Panc1 (cell line): ENCODE results near the gene ADSL. TPM values are rescaled to one million over a fixed set of nuclear protein-coding genes. Genes with fewer than 3 reads are reported as not detected.

Experiments
- ATAC-seq: fragments of 200-7000 bp; cut with Tn5 transposase; 2 replicates; pipeline ENCODE4 v1.9.1; 2020; ENCODE audit warnings: mild to moderate bottlenecking, moderate library complexity
- BruUV-seq: library from RNA; stranded (reverse); fragments of 400-500 nt; replicated peaks from 2 replicates; lab custom pipeline; 2021; lab: Mats Ljungman, UMichigan
- CTCF ChIA-PET: fragments of 300-600 bp; sonication (Branson Sonifier 250); formaldehyde crosslinking; loops from one replicate; lab custom pipeline; 2022; ENCODE audit warnings: antibody characterized with exemption; lab: Charles Lee
- POLR2A ChIA-PET: fragments of 300-600 bp; sonication (Branson Sonifier 250); formaldehyde crosslinking; loops from one replicate; lab custom pipeline; 2022; ENCODE audit warnings: antibody characterized with exemption; lab: Charles Lee
- DNase-seq: peaks from one replicate; pipeline ENCODE4 v3.0.0-alpha.2; 2010; ENCODE audit warnings: low read depth, low spot score
- H3K27ac ChIP-seq: 2 replicates; pipeline ENCODE4 v1.5.1; 2011; ENCODE audit warnings: mild to moderate bottlenecking, low read length, inconsistent platforms
- H3K27me3 ChIP-seq: fragments of 200-500 bp; sonication (Bioruptor generic); 2 replicates; pipeline ENCODE4 v1.6.0; 2014; ENCODE audit warnings: low read length, inconsistent platforms; ENCODE audit not compliant: control insufficient read depth, insufficient read depth
- H3K36me3 ChIP-seq: fragments of 200-500 bp; sonication (Bioruptor generic); 2 replicates; pipeline ENCODE4 v1.5.1; 2014; ENCODE audit warnings: inconsistent platforms, mild to moderate bottlenecking, low read length, moderate library complexity; ENCODE audit not compliant: control insufficient read depth, insufficient read depth
- H3K4me1 ChIP-seq: 2 replicates; pipeline ENCODE4 v1.5.1; 2011; ENCODE audit warnings: inconsistent platforms, mild to moderate bottlenecking, low read length, moderate library complexity; ENCODE audit not compliant: control insufficient read depth, insufficient read depth
- H3K4me3 ChIP-seq, 2 experiments: 2 replicates each; pipeline ENCODE4 v1.5.1; 2011 to 2012; ENCODE audit warnings: low read depth in 2 of 2, low read length in 2 of 2, mild to moderate bottlenecking in 2 of 2, inconsistent platforms in 1 of 2, moderate library complexity in 1 of 2
- H3K9me3 ChIP-seq: fragments of 200-500 bp; sonication (Bioruptor generic); 2 replicates; pipeline ENCODE4 v1.5.1; 2014; ENCODE audit warnings: low read depth, mild to moderate bottlenecking, inconsistent platforms, low read length, moderate library complexity; ENCODE audit not compliant: control insufficient read depth, insufficient read depth
- CTCF ChIP-seq: fragments of 450-650 bp; IDR thresholded peaks from 2 replicates; pipeline ENCODE4 v1.5.1; 2017; ENCODE audit warnings: mild to moderate bottlenecking
- POLR2AphosphoS5 ChIP-seq: IDR thresholded peaks from 2 replicates; pipeline ENCODE4 v1.6.1; 2012; ENCODE audit warnings: mild to moderate bottlenecking, low read depth, low read length, moderate library complexity
- SIN3A ChIP-seq: IDR thresholded peaks from 2 replicates; pipeline ENCODE4 v1.6.1; 2012; ENCODE audit warnings: low read depth, mild to moderate bottlenecking, low read length, moderate library complexity, borderline replicate concordance; ENCODE audit not compliant: insufficient read depth
- TCF7L2 ChIP-seq: IDR thresholded peaks from 2 replicates; pipeline ENCODE4 v1.6.1; 2011; ENCODE audit warnings: mild to moderate bottlenecking, low read depth, low read length, inconsistent platforms
- in situ Hi-C: cut with HindIII; loops from 2 replicates; pipeline ENCODE4 v1.10.0; 2016; ENCODE audit warnings: low sequenced_read_pairs, low pct_unique_long_range_greater_than_20kb
- intact Hi-C: fragments of 100-400 bp; cut with micrococcal nuclease; formaldehyde crosslinking; loops from one replicate; pipeline ENCODE4 v1.10.0; 2022; ENCODE audit not compliant: unreplicated experiment
- total RNA-seq: library from RNA; stranded (reverse); gene quantifications from one replicate; pipeline ENCODE4 v1.2.1, GENCODE V29; 2021; ENCODE audit not compliant: unreplicated experiment
- TF ChIP-seq, protein P1 (sequence below), 2 experiments: IDR thresholded peaks; 2 replicates each; pipeline ENCODE4 v1.6.1; 2011 to 2012; ENCODE audit warnings: low read depth in 2 of 2, control low read depth in 1 of 2, low read length in 1 of 2, mild to moderate bottlenecking in 1 of 2, moderate library complexity in 1 of 2; ENCODE audit not compliant: insufficient read depth in 1 of 2

The ADSL gene
- total RNA-seq, 1 experiment from 2014 or later, result 107 TPM

DNA sequence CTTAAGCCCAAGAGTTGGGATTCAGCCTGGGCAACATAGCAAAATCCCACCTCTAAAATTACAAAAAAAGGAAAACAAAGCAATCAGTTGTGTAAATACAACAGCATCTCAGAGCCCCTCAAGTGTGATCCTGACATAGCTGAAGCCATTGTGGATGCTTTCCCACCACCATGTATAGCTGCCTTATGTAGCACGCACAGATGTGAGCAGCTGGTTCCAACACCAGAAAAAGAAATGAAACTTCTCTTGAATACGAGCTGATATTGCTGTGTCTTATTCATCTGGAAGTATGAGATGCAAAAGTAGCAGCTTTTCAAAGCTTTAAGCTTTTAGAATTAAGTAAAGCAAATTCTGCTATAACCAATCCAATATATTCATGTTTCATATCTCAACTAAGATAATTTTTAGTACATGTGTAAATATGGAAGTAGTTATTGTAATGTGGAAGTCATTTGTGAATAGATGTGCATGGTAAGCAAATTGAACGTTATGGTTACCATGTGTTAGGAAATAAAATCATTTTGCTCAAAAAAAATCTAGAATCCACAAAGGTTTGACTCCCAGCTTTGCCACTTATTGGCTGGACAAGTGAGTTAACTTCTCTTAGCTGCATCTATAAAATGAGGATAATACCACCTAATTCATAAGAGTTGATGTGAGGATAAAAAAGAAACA, 87.3 kb downstream of the ADSL start:
- ATAC-seq, result no peak
- ChIA-PET CTCF (interaction anchor here (1.1 kb wide), 1 partner anchor 53 kb away, joined by 3 read pairs; no protein-coding TSS in a partner anchor), POLR2A (no interaction called here)
- Histone ChIP-seq H3K36me3 (peaks cover 4% of the 10 kb centered on the region; the same call in 1 of the 2 replicates), H3K4me3 (no peak overlapping the region), H3K27me3 (no peaks in the 10 kb centered on the region), H3K9me3 (no peaks in the 10 kb centered on the region), H3K27ac (no peak overlapping the region), H3K4me1 (peaks cover 22% of the 10 kb centered on the region)
- in situ Hi-C loops, result no loop called here
- TF ChIP-seq POLR2AphosphoS5 (no peak), TCF7L2 (no peak), SIN3A (no peak), CTCF (no peak)
- TF ChIP-seq, protein P1, sequence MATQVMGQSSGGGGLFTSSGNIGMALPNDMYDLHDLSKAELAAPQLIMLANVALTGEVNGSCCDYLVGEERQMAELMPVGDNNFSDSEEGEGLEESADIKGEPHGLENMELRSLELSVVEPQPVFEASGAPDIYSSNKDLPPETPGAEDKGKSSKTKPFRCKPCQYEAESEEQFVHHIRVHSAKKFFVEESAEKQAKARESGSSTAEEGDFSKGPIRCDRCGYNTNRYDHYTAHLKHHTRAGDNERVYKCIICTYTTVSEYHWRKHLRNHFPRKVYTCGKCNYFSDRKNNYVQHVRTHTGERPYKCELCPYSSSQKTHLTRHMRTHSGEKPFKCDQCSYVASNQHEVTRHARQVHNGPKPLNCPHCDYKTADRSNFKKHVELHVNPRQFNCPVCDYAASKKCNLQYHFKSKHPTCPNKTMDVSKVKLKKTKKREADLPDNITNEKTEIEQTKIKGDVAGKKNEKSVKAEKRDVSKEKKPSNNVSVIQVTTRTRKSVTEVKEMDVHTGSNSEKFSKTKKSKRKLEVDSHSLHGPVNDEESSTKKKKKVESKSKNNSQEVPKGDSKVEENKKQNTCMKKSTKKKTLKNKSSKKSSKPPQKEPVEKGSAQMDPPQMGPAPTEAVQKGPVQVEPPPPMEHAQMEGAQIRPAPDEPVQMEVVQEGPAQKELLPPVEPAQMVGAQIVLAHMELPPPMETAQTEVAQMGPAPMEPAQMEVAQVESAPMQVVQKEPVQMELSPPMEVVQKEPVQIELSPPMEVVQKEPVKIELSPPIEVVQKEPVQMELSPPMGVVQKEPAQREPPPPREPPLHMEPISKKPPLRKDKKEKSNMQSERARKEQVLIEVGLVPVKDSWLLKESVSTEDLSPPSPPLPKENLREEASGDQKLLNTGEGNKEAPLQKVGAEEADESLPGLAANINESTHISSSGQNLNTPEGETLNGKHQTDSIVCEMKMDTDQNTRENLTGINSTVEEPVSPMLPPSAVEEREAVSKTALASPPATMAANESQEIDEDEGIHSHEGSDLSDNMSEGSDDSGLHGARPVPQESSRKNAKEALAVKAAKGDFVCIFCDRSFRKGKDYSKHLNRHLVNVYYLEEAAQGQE (IDR thresholded peaks at IDR 0.05; ENCODE audit: insufficient read depth in 1 of 2, low read depth in 2 of 2, low read length in 1 of 2), result no peak
- DNase-seq, result no peak
- intact Hi-C loops, result no loop called here
- BruUV-seq, result TSS peak; percentile 52

GRCh38 chr22:40434106-40434505, 87.8 kb downstream of the ADSL start:
- Histone ChIP-seq H3K4me1 (peaks cover 22% of the 10 kb centered on the region), H3K4me3 (no peak overlapping the region), H3K27ac (no peak overlapping the region), H3K36me3 (peaks cover 4% of the 10 kb centered on the region; the same call in 1 of the 2 replicates), H3K9me3 (no peaks in the 10 kb centered on the region), H3K27me3 (no peaks in the 10 kb centered on the region)
- ChIA-PET POLR2A (no interaction called here), CTCF (no interaction called here)
- intact Hi-C loops, result no loop called here
- DNase-seq (no peak), ATAC-seq (no peak)
- TF ChIP-seq POLR2AphosphoS5, result no peak
- TF ChIP-seq CTCF, result no peak
- no peak for TF ChIP-seq TCF7L2
- TF ChIP-seq, protein P1 (IDR thresholded peaks at IDR 0.05; ENCODE audit: insufficient read depth in 1 of 2, low read depth in 2 of 2, low read length in 1 of 2), result no peak
- TF ChIP-seq SIN3A, result no peak
- BruUV-seq, result no TSS peak
- in situ Hi-C loops, result no loop called here
